NCI-H510A (cell line): ENCODE measurements around the gene IGFLR1.

ENCODE experiments used
- DNase-seq: peaks from one replicate; lab custom pipeline; 2025; lab: John Stamatoyannopoulos, UW

IGFLR1 gene, protein sequence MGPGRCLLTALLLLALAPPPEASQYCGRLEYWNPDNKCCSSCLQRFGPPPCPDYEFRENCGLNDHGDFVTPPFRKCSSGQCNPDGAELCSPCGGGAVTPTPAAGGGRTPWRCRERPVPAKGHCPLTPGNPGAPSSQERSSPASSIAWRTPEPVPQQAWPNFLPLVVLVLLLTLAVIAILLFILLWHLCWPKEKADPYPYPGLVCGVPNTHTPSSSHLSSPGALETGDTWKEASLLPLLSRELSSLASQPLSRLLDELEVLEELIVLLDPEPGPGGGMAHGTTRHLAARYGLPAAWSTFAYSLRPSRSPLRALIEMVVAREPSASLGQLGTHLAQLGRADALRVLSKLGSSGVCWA

GRCh38 chr19:35742121-35742724, at the start of gene IGFLR1:
IGFLR1 (minus strand) TSS chr19:35742452; CDS start chr19:35741180, 1,272 bp downstream.
- no peak for DNase-seq

GRCh38 chr19:35791814-35792279, 49.6 kb upstream of the IGFLR1 start:
- DNase-seq: no peak

- DNase-seq: no peak
These were observed 48.9 kb upstream of the IGFLR1 start for GRCh38 chr19:35790981-35791813.

GRCh38 chr19:35789978-35790944, 48.0 kb upstream of the IGFLR1 start:
- DNase-seq: no peak

GRCh38 chr19:35789195-35789977, 47.1 kb upstream of the IGFLR1 start:
- DNase-seq: no peak

- DNase-seq: no peak
These were observed 46.1 kb upstream of the IGFLR1 start for GRCh38 chr19:35788205-35788960.

GRCh38 chr19:35787227-35787799, 45.1 kb upstream of the IGFLR1 start:
- no peak for DNase-seq

- no peak for DNase-seq
These were observed 44.3 kb upstream of the IGFLR1 start for GRCh38 chr19:35786299-35787160.

DNA sequence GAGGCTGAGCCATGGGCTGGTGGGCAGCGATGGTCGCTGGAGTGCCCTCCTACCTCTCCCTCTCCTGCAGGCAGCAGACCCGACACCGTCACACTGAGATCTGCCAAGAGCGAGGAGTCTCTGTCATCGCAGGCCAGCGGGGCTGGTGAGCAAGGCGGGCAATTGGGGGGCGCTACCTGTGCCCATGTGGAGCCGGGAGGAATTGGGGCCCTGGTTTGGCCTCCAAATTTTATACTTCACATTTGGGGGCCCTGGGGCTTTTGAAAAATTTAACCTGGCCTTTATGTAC, 43.0 kb upstream of the IGFLR1 start:
- no peak for DNase-seq

DNA sequence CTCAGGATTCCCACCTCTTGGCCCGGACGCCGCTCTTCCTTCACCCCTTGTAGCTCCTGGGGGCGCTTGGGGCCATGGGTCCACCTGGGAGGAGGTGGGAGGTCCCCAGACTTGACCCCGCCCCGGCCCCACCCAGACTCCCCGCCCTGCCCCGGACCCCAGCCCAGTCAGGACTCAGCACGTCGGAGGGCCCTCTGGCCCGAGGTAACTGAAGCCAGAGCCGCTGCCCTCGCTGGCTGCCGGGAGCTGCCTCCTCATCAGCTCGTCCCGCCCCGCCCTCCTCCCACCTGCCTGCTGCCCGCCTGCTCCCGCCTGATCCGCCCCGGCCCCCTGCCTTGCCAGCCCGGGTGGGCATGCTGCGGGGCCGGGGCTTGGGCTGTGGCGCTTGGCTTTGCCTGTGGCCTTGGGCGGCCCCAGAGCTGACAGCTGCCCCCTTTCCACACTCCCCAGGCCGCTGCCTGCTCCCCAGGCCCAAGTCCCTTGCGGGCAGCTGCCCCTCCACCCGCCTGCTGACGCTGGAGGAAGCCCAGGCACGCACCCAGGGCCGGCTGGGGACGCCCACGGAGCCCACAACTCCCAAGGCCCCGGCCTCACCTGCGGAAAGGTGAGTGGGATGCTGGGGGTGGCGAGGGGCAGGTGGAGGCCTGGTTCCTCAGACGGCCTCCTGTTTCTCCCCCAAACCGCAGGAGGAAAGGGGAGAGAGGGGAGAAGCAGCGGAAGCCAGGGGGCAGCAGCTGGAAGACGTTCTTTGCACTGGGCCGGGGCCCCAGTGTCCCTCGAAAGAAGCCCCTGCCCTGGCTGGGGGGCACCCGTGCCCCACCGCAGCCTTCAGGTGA, 42.5 kb upstream of the IGFLR1 start:
- no peak for DNase-seq

DNA sequence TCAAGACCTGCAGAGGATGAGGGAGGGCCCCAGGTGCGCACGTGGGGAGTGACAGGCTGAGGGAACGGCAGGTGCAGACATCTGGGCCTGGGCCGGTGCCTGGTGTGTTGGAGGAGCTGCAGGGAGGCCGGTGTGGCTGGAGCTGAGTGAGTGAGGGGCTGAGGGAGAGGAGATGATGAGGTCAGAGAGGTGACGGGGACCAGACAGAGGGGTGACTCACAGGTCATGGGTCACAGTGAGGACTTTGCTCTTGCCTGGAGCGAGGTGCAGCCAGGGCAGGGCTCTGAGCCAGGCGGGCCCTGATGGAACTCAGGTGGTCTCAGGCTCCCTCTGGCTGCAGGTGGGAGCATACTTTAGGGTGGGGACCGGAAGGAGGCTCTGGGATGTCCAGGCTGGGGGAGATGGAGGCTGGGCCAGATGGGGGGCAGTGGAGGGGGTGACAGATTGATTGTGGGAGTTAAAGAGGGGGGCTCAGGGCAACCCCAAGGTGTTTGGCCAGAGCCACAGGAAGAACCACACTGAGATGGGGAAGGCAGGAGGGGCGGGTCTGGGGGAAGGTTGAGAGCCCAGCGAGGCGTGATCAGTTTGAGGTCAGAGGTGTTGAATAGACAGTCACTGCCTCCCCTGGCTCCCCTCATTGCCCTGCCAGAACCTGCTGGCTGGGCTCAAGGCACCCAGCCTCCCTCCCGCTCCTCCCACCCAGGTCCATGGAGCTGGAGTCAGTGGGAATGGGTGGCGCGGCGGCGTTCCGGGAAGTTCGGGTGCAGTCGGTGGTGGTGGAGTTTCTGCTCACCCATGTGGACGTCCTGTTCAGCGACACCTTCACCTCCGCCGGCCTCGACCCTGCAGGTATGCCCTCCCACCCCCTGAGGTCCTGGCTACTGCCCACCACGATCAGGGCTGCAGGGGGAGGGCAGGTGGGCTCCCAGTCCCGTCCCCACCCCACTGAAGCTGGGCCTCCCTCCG, 41.5 kb upstream of the IGFLR1 start:
- DNase-seq: no peak

- no peak for DNase-seq
These were observed 40.3 kb upstream of the IGFLR1 start for GRCh38 chr19:35782589-35782988.

GRCh38 chr19:35781650-35782049, 39.4 kb upstream of the IGFLR1 start:
- DNase-seq: no peak

- DNase-seq: no peak
These were observed 38.5 kb upstream of the IGFLR1 start for GRCh38 chr19:35780717-35781116.

GRCh38 chr19:35780058-35780457, 37.8 kb upstream of the IGFLR1 start:
- no peak for DNase-seq

DNA sequence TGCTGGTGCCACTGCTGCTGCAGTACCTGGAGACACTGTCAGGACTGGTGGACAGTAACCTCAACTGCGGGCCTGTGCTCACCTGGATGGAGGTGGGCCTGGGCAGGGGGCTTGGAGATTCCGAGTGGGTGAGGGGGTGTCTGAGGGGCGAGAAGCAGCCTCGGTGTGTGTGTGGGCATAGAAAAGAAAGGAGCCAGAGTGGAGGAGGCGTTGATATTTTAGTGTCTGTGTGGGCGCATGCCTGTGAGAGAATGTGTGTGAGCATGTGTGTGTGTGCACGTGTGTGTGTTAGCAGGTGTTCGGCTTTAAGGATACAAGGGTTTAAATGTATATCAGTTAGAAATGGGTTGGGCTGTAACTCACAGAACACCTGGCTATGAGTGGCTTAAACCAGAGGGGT, 36.8 kb upstream of the IGFLR1 start:
- no peak for DNase-seq

DNA sequence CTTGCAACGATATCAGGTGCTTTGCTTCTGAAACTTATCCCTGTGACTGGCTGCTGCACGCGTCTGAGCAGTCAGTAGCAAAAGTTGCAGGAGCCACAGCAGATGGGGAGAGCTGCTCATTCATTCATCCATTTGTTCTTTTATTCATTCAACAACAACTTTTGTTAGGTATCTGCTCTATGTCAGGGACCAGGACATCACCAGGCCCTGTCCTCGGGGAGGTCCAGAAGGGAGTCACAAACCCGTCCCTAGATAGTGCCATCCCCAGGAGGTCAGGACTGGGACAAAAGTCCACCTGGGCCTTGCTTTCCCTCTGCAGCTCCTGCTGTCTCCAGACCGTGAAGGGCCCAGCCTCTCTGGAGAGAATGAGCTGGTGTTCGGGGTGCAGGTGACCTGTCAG, 35.7 kb upstream of the IGFLR1 start:
- DNase-seq: no peak
